H54 (cell line): ENCODE data around the gene PALLD.

Source experiments
- DNase-seq: peaks from one replicate; pipeline ENCODE4 v3.0.0; 2011; ENCODE audit warnings: low spot score, mixed read lengths; ENCODE audit not compliant: insufficient read length
- FAIRE-seq: peaks from 3 replicates; lab custom pipeline; 2011; peaks lifted over from hg19 to GRCh38; lab: Jason Lieb, UNC
- POLR2A ChIP-seq: IDR thresholded peaks from 2 replicates; pipeline ENCODE4 v1.6.1; 2011; ENCODE audit warnings: low read depth, mild to moderate bottlenecking, low read length

The PALLD gene

DNA sequence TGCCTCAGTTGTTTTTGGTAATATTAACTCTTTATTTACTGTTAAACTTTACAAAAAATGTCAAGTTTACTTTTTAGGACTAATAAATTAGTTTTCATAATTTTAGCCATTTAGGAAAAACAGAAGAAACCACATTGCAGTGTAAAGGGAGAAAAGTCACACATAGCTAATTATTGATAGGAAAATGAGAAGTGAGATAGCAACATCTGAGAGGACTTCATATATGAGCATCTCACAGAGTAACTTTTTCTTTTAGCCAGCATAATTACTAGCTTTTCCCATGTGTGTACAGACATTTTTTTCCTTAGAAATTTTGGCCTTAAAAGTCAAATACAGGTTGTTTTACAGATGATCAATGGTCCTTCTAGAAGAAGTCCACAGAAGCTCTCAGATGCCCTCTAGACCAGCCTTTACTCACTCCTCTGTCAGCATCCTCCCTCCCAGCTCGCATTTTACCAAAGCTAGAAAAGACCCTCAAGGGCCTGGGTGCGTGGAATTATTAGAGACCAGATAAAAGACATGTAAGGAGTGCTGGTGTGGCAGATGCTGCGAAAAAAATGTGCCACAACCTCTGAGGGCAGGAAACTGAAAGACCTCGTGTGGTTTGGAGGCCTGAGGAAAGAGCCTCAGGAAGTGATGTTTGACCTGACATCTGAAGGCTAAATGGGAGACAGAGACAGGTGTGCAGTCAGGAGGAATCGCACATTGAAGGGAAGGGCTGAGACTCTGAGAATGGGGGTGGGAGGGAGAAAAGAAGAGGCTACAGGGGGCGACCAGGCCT is 356.3 kb downstream of the PALLD start:
- FAIRE-seq (no peak), DNase-seq (no peak)
- no peak for TF ChIP-seq POLR2A

DNA sequence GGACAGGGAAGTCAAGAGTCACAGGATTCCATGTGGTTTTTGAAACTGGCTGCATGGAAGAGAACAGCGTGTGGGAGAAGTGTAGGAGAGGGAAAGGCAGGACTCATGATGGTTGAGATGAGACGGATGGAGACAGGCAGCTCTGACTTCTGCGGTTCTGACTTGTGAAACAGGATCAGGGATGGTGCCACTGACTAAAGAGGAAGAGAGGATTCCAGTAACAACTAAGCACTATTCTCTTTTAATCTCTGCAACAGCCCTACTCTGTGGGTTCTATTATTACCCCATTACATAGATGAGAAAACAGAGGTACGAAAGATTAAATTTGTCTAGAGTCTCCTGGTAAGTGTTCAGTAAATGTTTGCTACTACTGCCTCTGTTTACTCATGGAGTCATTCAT is 356.9 kb downstream of the PALLD start:
- FAIRE-seq (no peak), DNase-seq (no peak)
- no peak for TF ChIP-seq POLR2A

DNA sequence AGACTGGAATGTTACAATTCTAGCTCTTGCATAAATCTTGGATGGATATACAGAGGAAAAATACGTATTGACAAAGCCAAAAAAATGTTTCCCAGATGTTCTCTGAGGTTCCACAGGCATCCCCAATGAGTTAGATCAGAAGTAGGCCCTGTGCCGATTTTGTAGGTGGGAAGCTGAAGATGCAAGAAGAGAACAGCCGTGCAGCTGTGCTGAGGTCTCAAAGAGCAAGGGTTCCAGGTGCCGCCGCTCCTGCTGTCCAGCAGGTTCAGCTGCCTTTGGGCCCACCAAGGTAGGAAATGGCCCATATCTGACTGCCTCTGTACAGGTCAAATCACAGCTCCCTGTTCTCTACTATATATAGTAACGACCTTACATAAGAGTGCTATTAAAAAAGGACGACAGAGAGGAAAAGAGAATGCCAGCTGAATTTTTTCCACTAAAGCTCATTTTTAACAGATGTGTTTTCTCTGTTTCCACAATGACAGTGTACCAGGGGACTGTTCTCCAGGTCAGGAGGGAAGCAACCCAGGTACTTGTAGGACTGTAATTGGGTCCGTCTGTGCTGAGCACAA is 357.6 kb downstream of the PALLD start:
- FAIRE-seq (no peak), DNase-seq (no peak)
- no peak for TF ChIP-seq POLR2A

DNA sequence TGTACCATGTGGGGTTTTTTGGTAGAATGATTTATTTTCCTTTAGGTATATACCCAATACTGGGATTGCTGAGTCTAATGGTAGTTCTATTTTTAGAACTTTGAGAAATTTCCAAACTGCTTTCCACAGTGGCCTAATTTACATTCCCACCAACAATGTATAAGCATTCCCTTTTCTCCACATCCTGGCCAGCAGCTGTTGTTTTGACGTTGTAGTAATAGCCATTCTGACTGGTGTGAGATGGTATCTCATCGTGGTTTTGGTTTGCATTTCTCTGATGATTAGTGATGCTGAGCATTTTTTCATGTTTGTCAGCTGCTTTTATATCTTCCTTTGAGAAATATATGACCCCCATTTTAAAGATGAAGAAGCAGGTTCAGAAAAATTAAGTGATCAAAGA is 359.5 kb downstream of the PALLD start:
- DNase-seq (no peak), FAIRE-seq (no peak)
- TF ChIP-seq POLR2A, result no peak

DNA sequence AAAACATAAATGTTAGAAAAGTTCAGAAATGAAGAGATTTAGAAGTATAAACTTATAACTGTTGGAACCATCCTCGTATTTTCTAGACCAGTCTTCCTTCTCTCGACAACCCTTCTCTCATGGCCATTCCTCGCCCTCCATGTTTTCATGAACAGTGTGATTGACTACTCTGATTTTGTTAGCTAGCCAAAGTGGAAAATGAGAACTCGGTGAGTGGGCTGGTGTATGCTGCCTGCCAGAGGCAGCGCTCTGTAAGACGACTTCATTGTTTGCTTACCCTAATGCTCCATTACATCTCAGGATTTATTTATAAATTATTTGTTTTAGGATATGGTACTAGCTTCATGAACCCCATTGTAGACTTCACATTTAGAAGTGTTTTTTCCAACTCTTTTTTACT is 360.2 kb downstream of the PALLD start:
- no peak for TF ChIP-seq POLR2A
- FAIRE-seq (no peak), DNase-seq (no peak)

DNA sequence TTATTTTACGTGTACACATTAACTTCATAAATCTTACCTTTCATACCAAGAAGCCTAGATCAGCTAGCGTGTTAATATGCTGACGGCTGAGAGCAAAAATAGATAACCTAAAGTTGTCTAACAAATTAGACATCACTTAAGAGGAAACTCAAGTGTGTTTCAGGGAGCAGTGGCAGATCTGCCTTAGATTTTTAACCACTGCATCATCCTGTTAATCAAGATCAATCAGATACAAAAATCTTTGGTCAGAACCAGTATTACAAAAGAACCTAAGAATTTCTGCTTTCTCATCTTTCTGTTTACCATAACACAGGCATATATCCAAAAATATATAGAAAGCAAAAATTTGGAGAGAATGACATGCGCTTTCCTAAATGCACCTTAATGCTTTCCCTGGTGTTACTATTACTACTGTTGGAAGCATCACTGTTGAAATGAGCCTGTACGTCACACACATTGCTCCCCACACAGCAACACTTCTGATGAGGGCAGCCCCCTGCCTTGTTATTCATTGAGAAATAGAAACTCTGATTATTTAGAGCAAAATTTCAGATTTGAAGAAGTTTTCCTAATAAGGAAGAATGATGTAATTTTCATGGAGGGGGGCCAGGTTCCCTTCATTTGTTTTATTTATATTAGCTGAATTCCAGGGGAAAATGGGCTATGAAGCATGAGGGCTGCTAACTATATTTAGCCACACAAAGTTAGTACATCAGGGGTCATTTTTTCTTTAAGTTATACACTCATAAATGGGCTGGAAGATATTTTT is 360.9 kb downstream of the PALLD start:
- FAIRE-seq, result no peak
- no peak for DNase-seq
- no peak for TF ChIP-seq POLR2A

DNA sequence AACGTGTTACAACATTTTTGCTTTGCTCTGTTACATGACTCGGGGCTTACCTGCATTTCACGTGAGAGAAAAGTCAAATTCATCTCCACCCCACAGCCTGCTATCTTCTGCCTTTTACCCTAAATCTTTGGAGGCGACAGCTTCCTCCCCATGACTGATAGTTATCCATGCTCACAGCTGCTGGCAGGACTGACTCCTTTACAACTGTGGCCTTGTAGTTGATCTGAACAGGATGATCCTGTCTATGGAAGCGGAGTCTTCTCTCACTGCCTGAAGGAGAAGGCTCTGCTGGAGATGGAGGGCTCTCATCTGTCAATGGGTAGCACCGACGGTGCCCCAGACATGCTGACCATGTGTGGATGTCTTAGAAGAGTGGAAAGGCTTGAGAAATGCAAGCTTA is 362.2 kb downstream of the PALLD start:
- FAIRE-seq (no peak), DNase-seq (no peak)
- no peak for TF ChIP-seq POLR2A

DNA sequence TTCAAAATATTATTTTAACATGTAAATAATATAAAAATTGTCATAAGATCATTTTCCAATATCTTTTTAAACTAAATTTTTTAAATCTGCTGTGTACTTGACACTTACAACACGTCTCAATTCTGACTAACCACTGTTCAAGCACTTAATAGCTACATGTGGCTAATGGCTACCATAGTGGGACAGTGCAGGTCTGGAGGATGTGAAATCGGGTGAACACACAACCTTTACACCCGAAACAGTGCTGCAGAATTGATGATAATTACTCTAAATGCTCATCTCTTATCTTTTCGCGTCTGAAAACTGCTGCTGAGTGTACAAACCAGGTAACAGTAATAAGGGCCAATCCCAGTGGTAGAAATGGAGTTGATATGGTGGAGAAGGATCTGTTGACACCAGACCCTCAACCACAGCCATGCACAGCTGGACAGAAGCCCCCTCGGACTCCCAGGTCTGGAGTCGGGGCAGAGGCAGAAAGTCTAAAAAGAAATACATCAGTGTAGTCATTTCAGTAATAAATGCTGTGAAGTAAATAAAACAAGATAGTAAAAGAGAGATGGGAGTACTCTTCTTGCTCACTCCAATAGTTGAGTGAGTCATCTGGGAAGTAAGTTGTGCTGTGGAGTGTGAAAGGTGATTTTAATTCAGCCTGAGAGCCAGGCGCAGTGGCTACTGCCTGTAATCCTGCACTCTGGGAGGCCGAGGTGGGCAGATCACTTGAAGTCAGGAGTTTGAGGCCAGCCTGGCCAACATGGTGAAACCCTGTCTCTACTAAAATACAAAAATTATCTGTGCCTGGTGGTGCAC is 363.2 kb downstream of the PALLD start:
- FAIRE-seq, result no peak
- no peak for DNase-seq
- TF ChIP-seq POLR2A, result no peak

DNA sequence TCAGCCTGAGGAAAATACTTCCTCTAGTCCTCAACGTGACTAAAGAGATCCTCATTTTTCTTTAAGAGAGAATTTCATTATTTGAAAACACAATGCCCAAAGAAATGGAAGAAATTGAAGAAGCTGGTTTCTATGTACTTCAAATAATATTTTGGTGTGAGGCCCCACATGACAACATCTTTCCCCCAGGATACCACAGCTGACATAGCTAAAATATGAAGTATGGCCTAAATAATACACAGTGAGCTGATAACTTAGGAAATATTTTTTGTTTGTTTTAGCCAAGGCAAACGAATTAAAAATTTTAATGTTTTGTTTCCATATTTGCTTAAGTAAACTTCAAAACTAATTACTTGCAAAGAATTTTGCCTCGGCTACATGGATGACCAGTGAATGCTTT is 364.0 kb downstream of the PALLD start:
- TF ChIP-seq POLR2A, result no peak
- DNase-seq (no peak), FAIRE-seq (no peak)

DNA sequence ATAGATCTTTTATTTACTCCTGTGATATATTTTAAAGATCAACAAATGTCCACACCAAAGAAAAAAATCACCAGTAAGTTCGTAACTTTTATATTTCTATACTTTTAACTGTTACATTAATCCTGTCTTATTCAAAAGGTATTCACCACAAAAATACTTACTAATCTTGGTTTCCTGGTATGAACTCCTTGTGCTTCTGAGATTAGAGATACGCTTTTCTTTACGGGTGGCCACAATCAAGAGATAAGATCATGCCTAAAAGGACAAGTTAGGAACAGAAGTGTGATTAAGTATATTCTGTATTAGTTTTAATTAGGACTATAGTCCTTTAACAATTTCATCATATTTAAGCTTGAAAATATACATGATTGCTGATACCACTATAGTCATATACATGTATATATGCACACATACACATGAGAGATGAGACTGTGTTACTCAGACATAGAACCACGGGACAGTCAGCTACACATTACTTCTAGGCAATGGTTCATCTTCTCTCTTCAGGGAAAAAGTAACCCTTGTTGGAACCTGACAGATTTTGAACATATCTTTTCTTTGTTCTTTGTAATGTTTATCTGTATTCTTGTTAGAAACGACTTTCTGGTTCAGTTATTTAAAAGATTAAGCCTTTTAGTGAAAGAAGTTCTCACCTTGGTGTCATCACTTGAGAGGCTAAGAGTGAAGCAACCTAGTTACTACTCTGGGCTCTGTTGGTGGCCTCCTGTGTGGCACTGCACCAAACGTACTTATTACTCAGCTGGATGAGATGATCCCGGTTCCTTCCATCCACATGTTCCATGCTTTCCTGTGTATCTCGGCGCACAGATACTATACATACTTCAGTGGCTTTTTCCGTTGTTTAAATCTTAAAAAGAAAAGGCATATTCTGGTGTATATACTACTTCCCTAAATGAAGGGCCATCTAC is 367.1 kb downstream of the PALLD start:
- no peak for DNase-seq
- TF ChIP-seq POLR2A, result no peak

DNA sequence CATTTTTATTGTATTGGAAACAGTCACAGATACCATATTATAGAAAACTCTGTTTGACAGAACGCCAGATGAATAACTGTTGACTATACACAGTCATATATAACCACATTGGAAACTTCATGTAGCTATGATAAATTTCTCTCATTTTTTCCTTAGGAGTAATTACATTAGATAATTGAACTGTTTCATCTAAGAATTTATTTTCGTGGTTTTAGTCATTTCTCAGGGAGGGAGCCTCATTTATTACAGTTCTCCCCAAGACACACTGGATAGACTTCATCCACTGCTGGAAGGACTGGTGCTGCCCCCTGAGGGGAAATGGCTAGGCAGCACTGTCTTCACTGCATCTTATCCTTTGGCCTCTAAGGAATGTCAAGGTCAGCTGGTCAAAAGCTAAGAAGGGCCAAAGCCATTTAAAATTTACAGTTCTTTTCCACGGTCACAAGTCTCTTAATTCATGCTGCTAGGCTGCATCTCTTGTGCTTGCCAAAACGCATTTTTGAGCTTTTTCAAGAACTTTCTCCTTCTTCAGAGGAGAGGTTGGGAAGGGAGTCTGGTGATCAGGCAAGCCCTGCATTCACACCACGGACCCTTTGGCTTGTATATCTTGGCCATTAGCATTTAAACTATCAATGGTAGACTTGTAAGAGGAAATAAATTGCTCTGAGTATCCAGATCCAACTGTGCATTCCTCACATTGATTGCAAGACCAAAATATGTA is 368.1 kb downstream of the PALLD start:
- no peak for TF ChIP-seq POLR2A
- FAIRE-seq (no peak), DNase-seq (no peak)

More for the DNA sequence above, 367.1 kb downstream of the PALLD start:
- no peak for FAIRE-seq

DNA sequence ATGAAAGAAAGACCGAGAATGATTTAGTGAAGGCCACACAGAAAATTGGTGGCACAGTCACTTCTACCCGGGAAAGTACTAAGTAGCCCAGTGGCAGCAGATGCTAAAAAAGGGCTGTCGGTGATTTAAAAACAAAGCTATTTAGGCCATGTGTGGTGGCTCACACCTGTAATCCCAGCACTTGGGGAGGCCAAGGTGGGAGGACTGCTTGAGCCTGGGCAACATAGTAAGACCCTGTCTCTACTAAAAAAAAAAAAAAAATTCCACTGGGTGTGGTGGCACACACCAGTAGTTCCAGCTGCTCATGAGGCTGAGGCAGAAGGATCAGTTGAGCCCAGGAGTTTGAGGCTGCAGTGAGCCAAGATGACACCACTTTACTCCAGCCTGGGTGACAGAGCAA is 369.0 kb downstream of the PALLD start:
- DNase-seq (no peak), FAIRE-seq (no peak)
- TF ChIP-seq POLR2A, result no peak

DNA sequence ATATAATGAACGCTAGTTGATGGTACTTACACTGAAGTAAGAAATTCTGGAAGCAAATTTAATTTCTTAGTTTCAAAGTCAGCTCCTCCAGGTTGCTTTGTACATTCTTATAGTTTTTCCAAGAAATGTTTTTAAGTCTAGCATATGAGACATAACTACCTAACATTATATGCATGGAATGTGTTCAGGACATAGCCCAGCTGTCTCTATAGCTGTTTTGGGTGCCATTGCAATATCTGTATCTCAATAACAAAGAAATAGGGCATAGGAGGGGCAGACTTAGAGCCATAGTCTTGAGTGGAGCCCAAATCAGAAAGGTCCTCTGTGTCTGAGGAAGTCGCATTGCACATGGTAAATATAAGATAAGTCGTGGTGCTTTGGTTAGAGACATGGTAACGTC is 369.8 kb downstream of the PALLD start:
- FAIRE-seq (no peak), DNase-seq (no peak)
- TF ChIP-seq POLR2A, result no peak
